BLaER1 treated with 17β-estradiol and CSF1 and Interleukin-3, amounts not matched to agents 10 nM and 100 nM (cell line): ENCODE data around the gene RBFOX2.

Experiments
- H3K27ac ChIP-seq, 11 experiments: shearing (Covaris generic); formaldehyde crosslinking; 2 replicates each; pipeline ENCODE4 v1.8.1; 2022
- H3K27me3 ChIP-seq, 11 experiments: shearing (Covaris generic); formaldehyde crosslinking; 2 replicates each; pipeline ENCODE4 v1.8.1; 2022
- H3K36me3 ChIP-seq, 11 experiments: shearing (Covaris generic); formaldehyde crosslinking; 2 replicates each; pipeline ENCODE4 v1.8.1; 2022
- H3K4me1 ChIP-seq, 10 experiments: shearing (Covaris generic); formaldehyde crosslinking; 2 replicates each; pipeline ENCODE4 v1.8.1; 2022
- H3K4me2 ChIP-seq, 11 experiments: shearing (Covaris generic); formaldehyde crosslinking; 2 replicates each; pipeline ENCODE4 v1.8.1; 2022
- H3K4me3 ChIP-seq, 10 experiments: shearing (Covaris generic); formaldehyde crosslinking; 2 replicates each; pipeline ENCODE4 v1.8.1; 2022
- H3K9ac ChIP-seq, 11 experiments: shearing (Covaris generic); formaldehyde crosslinking; 2 replicates each; pipeline ENCODE4 v1.8.1; 2022
- H3K9me3 ChIP-seq, 11 experiments: shearing (Covaris generic); formaldehyde crosslinking; replicated peaks in 1 of 11; 2 replicates each; pipeline ENCODE4 v1.8.1; 2022
- H4K20me1 ChIP-seq, 11 experiments: shearing (Covaris generic); formaldehyde crosslinking; 2 replicates each; pipeline ENCODE4 v1.8.1; 2022
- Cebpa-rat ChIP-seq, 11 experiments: shearing (Covaris generic); IDR thresholded peaks; 2 replicates each; pipeline ENCODE4 v1.8.1; 2022

The RBFOX2 gene

DNA sequence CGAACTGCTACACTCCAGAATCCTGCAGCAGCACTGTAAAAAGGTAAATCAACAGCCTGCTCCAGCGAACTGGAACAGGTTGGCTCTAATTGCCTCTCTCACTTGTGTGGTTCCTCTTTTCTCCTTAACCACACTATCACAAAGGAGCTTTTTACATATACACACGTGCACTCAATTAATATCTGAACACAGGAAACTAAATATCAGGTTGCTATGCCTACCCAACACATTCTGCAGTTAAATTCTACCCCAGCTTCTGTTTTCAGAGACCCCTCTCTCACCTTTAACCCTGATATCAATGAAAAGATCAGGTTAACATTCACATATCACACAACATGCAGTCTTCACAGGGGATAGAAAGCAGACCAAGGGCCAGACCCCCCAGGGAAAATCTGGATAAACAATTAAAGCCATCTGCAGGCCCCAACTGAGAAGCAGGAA, 11.0 kb downstream of the RBFOX2 start:
- Histone ChIP-seq H3K4me3 (no peak overlapping the region), H3K9ac (peak overlapping the region in 2 of 11 experiments; percentile 3 to 40; a peak in 1 of 22 replicates), H3K36me3 (no peaks in the 10 kb centered on the region), H3K27me3 (no peaks in the 10 kb centered on the region), H3K4me1 (peaks cover 5 to 49% (median 35%) of the 10 kb centered on the region in 10 experiments; a peak in 17 of 20 replicates), H3K9me3 (no peaks in the 10 kb centered on the region), H3K27ac (peak overlapping the region in 2 of 11 experiments; percentile 36 to 61; a peak in 3 of 22 replicates), H4K20me1 (peaks cover 0 to 17% (median 0%) of the 10 kb centered on the region in 11 experiments; a peak in 6 of 22 replicates), H3K4me2 (peak overlapping the region; percentile 5 to 80 (median 59); a peak in 18 of 22 replicates)
- TF ChIP-seq Cebpa-rat (IDR thresholded peaks at IDR 0.05) = no peak

GRCh38 chr22:36016684-36017083, 11.9 kb downstream of the RBFOX2 start:
- no peaks in the 10 kb centered on the region for H3K27me3 ChIP-seq
- H3K4me1 ChIP-seq = peaks cover 3 to 40% (median 29%) of the 10 kb centered on the region in 10 experiments; a peak in 17 of 20 replicates
- TF ChIP-seq Cebpa-rat (IDR thresholded peaks at IDR 0.05) = no peak
- H3K9ac ChIP-seq = no peak overlapping the region
- H3K9me3 ChIP-seq = no peaks in the 10 kb centered on the region
- H3K36me3 ChIP-seq = no peaks in the 10 kb centered on the region
- H3K4me2 ChIP-seq = peak overlapping the region in 6 of 11 experiments; percentile 54 to 80 (median 74); a peak in 12 of 22 replicates
- H3K4me3 ChIP-seq = no peak overlapping the region
- H4K20me1 ChIP-seq = peaks cover 0 to 17% (median 0%) of the 10 kb centered on the region in 11 experiments; a peak in 6 of 22 replicates
- H3K27ac ChIP-seq = no peak overlapping the region

GRCh38 chr22:36015811-36016529, 12.7 kb downstream of the RBFOX2 start:
- TF ChIP-seq Cebpa-rat (IDR thresholded peaks at IDR 0.05) = no peak
- H3K27me3 ChIP-seq = no peaks in the 10 kb centered on the region
- H3K27ac ChIP-seq = no peak overlapping the region
- peak overlapping the region in 6 of 11 experiments; percentile 13 to 80 (median 74); a peak in 8 of 22 replicates for H3K4me2 ChIP-seq
- no peak overlapping the region for H3K4me3 ChIP-seq
- peaks cover 0 to 37% (median 25%) of the 10 kb centered on the region in 10 experiments; a peak in 17 of 20 replicates for H3K4me1 ChIP-seq
- H3K9ac ChIP-seq = no peak overlapping the region
- peaks cover 0 to 17% (median 0%) of the 10 kb centered on the region in 11 experiments; a peak in 6 of 22 replicates for H4K20me1 ChIP-seq
- H3K9me3 ChIP-seq = no peaks in the 10 kb centered on the region
- no peaks in the 10 kb centered on the region for H3K36me3 ChIP-seq

DNA sequence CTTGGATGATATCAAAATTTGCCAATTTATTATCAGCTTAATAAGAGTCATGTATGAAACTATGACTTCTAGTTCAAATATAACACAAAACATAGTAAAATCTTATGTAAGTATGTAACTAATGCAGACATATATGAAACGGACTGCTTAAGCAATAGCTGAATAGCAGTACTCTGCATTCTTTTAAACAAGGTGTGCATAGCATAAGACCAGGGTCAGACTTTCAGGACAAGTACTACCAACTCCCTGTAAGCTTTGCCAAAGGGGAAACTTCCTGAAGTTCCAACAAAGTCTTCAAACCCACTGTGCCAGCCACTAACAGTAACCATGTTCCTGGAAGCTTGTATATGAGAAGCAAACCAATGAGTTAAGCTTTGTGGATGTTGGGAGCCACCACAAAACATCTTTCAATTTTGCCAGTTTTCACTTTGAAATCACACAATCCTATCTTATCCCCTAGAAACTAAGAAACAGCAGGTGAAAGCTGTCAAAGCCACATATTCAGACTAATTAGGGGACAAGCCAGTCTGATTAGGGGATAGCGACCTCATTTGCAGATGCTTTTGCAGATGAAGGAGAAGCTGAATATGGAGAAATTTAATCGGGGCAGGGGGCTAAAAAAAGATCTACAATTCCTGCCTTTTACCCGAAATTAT, 13.3 kb downstream of the RBFOX2 start:
- no peaks in the 10 kb centered on the region for H3K27me3 ChIP-seq
- no peak overlapping the region for H3K9ac ChIP-seq
- no peak overlapping the region for H3K4me3 ChIP-seq
- H3K4me2 ChIP-seq = peak overlapping the region in 1 of 11 experiments; percentile 80; a peak in 3 of 22 replicates
- H3K36me3 ChIP-seq = no peaks in the 10 kb centered on the region
- H3K4me1 ChIP-seq = peaks cover 0 to 37% (median 25%) of the 10 kb centered on the region in 10 experiments; a peak in 17 of 20 replicates
- no peak for TF ChIP-seq Cebpa-rat (IDR thresholded peaks at IDR 0.05)
- peaks cover 0 to 17% (median 0%) of the 10 kb centered on the region in 11 experiments; a peak in 6 of 22 replicates for H4K20me1 ChIP-seq
- H3K27ac ChIP-seq = no peak overlapping the region
- no peaks in the 10 kb centered on the region for H3K9me3 ChIP-seq

GRCh38 chr22:36014546-36015074, 14.0 kb downstream of the RBFOX2 start:
- Histone ChIP-seq H3K4me2 (no peak overlapping the region), H3K27me3 (no peaks in the 10 kb centered on the region), H3K4me1 (peaks cover 0 to 37% (median 25%) of the 10 kb centered on the region in 10 experiments; a peak in 17 of 20 replicates), H3K9ac (no peak overlapping the region), H3K36me3 (no peaks in the 10 kb centered on the region), H3K27ac (no peak overlapping the region), H4K20me1 (peaks cover 0 to 17% (median 0%) of the 10 kb centered on the region in 11 experiments; a peak in 7 of 22 replicates), H3K4me3 (no peak overlapping the region), H3K9me3 (no peaks in the 10 kb centered on the region)
- no peak for TF ChIP-seq Cebpa-rat (IDR thresholded peaks at IDR 0.05)

DNA sequence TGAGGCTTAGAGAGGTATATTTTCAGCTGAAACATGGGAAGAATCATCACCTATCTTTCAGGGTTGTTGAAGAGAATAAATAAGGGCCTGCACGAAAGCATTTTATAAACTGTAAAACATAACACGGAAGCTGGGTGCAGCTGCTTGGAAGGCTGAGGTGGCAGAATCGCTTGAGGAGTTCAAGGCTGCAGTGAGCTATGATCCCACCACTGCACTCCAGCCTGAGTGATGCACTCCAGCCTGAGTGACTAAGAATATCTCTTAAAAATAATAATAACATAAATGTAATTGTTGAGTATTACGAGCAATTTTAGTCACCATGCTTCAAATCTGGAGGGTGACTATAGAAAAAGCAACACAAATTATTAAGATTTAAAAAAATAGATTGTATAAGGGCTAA, 16.3 kb downstream of the RBFOX2 start:
- no peak overlapping the region for H3K4me2 ChIP-seq
- no peak overlapping the region for H3K4me3 ChIP-seq
- no peaks in the 10 kb centered on the region for H3K27me3 ChIP-seq
- TF ChIP-seq Cebpa-rat (IDR thresholded peaks at IDR 0.05) = no peak
- H3K27ac ChIP-seq = no peak overlapping the region
- H3K9ac ChIP-seq = no peak overlapping the region
- peaks cover 0 to 15% (median 0%) of the 10 kb centered on the region in 11 experiments; a peak in 7 of 22 replicates for H4K20me1 ChIP-seq
- H3K4me1 ChIP-seq = peaks cover 0 to 24% (median 13%) of the 10 kb centered on the region in 10 experiments; a peak in 17 of 20 replicates
- H3K9me3 ChIP-seq = no peaks in the 10 kb centered on the region
- no peaks in the 10 kb centered on the region for H3K36me3 ChIP-seq

- Histone ChIP-seq H3K4me1 (peaks cover 0 to 12% (median under 1%) of the 10 kb centered on the region in 10 experiments; a peak in 4 of 20 replicates), H3K36me3 (no peaks in the 10 kb centered on the region), H3K9me3 (no peaks in the 10 kb centered on the region), H3K4me2 (no peak overlapping the region), H3K27ac (no peak overlapping the region), H3K9ac (no peak overlapping the region), H3K4me3 (no peak overlapping the region), H3K27me3 (no peaks in the 10 kb centered on the region), H4K20me1 (peaks cover 0 to 5% (median 0%) of the 10 kb centered on the region in 11 experiments; a peak in 4 of 22 replicates)
- TF ChIP-seq Cebpa-rat (IDR thresholded peaks at IDR 0.05) = no peak
Measured at GRCh38 chr22:36010882-36011281, 17.7 kb downstream of the RBFOX2 start.

GRCh38 chr22:36010090-36010489, 18.5 kb downstream of the RBFOX2 start:
- Histone ChIP-seq H3K36me3 (no peaks in the 10 kb centered on the region), H3K27me3 (no peaks in the 10 kb centered on the region), H3K27ac (no peak overlapping the region), H3K4me2 (no peak overlapping the region), H3K4me3 (no peak overlapping the region), H3K4me1 (peaks cover 0 to 8% (median 0%) of the 10 kb centered on the region in 10 experiments; a peak in 1 of 20 replicates), H3K9ac (no peak overlapping the region), H4K20me1 (peaks cover 0 to 5% (median 0%) of the 10 kb centered on the region in 11 experiments; a peak in 2 of 22 replicates), H3K9me3 (no peaks in the 10 kb centered on the region)
- TF ChIP-seq Cebpa-rat (IDR thresholded peaks at IDR 0.05) = no peak

DNA sequence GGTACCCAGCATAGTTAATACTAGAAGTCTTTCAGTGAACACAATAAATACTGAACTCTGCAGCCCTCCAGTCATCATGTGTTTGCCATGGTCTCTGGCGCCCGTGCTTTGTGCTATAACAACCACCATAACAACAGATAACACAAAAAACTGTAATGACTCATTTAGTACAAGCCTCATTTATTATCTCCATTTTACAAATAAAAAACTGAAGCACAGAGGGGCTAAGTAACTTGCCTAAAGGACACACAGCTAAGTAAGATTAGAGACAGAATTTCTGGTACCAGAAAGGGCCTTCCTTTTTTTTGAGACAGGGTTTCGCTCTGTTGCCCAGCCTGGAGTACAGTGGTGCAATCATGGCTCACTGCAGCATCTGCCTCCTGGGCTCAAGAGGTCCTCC, 19.5 kb downstream of the RBFOX2 start:
- Histone ChIP-seq H3K27ac (no peak overlapping the region), H3K4me3 (no peak overlapping the region), H3K9ac (no peak overlapping the region), H3K9me3 (no peaks in the 10 kb centered on the region), H3K36me3 (no peaks in the 10 kb centered on the region), H3K4me2 (no peak overlapping the region; a peak in 1 of 22 replicates), H3K27me3 (no peaks in the 10 kb centered on the region), H4K20me1 (peaks cover 0 to 5% (median 0%) of the 10 kb centered on the region in 11 experiments; a peak in 2 of 22 replicates), H3K4me1 (peaks cover 0 to 8% (median 0%) of the 10 kb centered on the region in 10 experiments; a peak in 1 of 20 replicates)
- TF ChIP-seq Cebpa-rat (IDR thresholded peaks at IDR 0.05) = 0 out of 22 replicates have a peak, but pooled peaks of 2 of the 11 experiments have one; percentile 15 to 21
